ENCODE data around the gene GOSR2.

DNA sequence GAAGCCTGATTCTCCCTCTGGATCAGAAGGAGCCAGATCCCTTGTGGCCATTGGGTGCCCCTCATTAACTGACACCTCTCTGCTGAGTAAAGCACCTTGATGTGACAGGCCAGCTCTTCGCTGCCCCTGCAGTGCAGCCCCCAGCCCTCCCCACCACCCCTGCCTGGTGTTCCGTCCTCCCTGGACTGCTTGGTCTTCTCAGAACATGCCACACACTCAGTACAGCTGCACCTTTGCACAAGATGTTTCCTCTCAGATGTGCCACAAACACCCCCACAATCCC lies 20.2 kb downstream of the GOSR2 start:
- TF ChIP-seq POLR2A (IDR thresholded peaks at IDR 0.05): no peak
- TF ChIP-seq, protein P1, sequence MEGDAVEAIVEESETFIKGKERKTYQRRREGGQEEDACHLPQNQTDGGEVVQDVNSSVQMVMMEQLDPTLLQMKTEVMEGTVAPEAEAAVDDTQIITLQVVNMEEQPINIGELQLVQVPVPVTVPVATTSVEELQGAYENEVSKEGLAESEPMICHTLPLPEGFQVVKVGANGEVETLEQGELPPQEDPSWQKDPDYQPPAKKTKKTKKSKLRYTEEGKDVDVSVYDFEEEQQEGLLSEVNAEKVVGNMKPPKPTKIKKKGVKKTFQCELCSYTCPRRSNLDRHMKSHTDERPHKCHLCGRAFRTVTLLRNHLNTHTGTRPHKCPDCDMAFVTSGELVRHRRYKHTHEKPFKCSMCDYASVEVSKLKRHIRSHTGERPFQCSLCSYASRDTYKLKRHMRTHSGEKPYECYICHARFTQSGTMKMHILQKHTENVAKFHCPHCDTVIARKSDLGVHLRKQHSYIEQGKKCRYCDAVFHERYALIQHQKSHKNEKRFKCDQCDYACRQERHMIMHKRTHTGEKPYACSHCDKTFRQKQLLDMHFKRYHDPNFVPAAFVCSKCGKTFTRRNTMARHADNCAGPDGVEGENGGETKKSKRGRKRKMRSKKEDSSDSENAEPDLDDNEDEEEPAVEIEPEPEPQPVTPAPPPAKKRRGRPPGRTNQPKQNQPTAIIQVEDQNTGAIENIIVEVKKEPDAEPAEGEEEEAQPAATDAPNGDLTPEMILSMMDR (IDR thresholded peaks at IDR 0.05): no peak
